Femur (tissue), 1 donor: ENCODE measurements around the gene DGCR2.
"Not testable (repeated sequence)": the region's sequence is repeated elsewhere in the genome, so short reads cannot be mapped to it uniquely, and the experiment has no call there.

Source experiments
- DNase-seq: peaks from one replicate; pipeline ENCODE4 v3.0.0-alpha.2; 2017

The DGCR2 gene

DNA sequence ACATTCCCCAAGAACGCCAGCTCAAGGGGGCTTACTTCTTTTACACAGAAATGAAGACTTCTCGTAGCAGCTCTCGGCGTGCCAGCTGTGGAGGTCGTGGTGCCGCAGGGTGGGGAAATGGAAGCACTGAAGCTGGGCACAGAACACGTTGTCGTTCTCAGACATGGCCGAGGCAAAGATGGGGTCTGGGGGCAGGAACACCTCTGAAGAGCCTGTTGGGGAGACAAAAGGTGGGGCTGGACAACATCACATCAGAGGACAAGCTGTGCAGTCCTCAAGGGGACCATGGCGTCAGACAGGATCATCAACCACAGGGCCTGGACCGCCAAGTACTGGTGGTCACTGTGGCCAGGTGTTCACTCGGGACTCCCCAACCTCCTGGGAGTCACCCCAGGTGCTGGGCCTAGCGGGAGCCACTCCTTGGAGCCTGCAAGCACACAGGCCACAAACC, 65.2 kb downstream of the DGCR2 start:
- no peak for DNase-seq

DNA sequence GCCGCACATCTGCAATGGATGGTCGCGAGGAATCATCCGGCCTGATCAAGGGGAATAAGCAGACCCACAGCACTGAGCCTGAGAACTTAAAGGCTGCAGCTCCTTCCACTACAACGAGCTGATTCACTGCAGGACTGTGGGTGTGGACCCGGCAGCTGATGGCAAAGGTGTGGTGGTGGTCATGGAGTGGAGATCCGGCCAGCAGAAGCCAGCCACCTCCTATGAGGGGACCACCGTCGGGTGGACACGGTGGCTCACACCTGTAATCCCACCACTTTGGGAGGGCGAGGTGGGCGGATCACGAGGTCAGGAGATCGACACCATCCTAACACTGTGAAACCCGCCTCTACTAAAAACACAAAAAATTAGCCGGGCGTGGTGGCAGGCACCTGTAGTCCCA, 66.4 kb downstream of the DGCR2 start:
- DNase-seq: no peak

DNA sequence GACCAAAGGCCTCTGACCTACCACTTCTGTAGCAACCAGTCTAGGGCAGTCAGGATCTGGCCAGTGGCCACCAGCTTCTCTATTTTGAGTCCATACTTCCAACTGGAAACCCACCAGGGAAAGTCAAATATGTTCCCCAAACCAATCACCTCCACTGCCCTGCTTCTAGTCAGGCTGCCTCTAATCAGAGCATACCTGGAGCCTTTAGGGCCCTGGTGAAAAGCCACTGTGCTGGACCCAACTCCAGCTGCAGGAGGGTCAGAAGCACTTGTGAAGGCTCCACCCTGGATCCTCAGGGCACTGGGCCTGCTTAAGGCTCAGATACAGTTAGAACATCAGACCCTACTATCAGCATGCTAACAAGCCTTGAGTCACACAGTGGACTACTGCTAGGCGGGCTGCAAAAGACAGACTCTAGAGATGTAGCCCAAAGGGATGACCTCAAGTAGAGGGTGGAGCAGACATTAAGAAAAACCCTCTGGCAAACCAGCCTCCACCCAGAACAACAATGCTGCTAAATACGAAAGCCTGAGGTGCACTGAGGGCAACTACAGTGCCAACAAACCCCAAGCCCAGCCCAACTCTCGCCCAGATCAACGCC, 69.2 kb downstream of the DGCR2 start:
- DNase-seq: no peak

DNA sequence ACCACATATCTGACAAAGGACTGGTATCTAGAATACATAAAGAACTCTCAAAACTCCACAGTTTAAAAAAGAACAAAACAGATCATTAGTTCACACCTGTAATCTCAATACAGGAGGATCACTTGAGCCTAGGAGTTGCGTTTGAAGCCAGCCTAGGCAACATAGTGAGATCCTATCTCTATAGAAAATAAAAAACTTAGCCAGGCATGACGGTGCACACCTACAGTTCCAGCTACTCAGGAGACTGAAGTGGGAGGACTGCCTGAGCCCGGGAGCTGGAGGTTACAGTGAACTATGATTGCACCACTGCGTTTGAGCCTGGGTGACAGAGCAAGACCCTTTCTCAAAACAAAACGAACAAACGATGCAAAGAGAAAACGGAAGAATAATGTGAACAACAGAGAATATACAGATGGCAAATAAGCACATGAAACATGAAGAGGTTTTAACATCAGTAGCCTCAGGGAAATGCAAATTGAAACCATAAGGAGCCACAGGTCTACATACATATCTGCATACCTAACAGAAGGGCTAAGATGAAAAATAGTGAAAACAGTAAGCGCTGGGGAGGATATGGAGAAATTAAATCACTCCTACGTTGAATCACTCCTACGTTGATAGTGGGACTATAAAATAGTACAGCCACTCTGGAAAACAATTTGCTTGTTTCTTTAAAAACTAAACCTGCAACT, 70.7 kb downstream of the DGCR2 start:
- DNase-seq: no peak

DNA sequence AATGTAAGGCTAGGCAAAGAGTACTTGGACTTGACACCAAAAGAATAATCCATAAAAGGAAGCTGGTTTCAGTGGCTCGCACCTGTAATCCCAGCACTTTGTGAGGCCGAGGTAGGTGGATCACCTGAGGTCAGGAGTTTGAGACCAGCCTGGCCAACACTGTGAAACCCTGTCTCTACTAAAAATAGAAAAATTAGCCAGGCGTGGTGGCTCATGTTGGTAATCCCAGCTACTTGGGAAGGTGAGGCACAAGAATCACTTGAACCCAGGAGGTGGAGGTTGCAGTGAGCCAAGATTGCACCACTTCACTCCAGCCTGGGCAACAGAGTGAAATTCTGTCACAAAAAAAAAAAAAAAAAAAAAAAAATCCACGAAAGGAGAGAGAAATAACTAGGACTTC, 71.4 kb downstream of the DGCR2 start:
- not testable (repeated sequence) for DNase-seq

DNA sequence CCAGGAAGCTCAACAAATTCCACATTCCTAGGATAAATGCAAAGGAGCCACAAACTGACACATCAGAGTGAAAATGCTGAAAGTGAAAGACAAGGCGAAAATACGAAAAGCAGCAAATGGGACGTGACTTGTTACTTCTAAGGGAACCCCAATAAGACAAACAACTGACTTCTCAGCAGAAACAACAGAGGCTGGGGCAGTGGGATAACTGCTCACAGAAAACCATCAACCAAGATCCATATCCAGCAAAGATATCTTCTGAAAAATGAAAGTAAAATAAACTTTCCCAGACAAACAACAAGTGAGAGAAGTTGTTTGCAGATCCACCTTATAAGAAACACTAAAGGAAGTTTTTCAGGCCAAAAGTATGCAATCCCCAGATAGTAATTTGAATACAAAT, 72.1 kb downstream of the DGCR2 start:
- DNase-seq: no peak

DNA sequence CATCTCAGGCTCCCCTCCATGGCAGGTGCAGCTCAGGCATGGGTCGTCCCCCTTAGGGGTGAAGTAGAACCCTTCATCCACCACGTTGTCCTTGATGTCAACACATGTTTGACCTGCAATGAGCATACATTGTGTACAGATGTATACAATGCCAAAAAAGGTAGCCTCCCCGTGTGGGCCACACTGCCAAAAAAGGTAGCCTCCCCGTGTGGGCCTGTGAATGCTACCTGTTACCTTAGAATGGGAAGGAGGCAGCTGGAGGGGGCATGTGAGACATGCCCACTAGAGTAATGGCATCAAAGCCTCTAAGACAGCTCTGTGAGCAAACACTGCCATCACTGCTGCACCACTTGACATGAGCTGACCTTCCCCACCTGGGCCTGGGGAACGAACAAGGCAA, 73.7 kb downstream of the DGCR2 start:
- no peak for DNase-seq

DNA sequence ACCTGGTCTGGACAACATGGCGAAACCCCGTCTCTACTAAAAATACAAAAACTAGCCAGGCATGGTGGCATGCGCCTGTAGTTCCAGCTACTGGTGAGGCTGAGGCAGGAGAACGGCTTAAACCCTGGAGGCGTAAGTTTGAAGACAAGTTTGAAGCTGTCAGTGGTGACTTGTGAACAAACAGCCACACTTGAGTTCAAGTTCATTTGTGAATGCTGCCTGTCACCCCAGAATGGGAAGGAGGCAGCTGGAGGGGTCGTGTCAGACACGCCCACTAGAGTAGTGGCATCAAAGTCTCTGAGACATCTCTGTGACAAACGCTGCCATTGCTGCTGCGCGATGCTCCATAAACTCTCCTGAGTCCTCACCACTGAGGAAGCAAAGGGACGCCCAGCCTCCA, 74.2 kb downstream of the DGCR2 start:
- DNase-seq: no peak

DNA sequence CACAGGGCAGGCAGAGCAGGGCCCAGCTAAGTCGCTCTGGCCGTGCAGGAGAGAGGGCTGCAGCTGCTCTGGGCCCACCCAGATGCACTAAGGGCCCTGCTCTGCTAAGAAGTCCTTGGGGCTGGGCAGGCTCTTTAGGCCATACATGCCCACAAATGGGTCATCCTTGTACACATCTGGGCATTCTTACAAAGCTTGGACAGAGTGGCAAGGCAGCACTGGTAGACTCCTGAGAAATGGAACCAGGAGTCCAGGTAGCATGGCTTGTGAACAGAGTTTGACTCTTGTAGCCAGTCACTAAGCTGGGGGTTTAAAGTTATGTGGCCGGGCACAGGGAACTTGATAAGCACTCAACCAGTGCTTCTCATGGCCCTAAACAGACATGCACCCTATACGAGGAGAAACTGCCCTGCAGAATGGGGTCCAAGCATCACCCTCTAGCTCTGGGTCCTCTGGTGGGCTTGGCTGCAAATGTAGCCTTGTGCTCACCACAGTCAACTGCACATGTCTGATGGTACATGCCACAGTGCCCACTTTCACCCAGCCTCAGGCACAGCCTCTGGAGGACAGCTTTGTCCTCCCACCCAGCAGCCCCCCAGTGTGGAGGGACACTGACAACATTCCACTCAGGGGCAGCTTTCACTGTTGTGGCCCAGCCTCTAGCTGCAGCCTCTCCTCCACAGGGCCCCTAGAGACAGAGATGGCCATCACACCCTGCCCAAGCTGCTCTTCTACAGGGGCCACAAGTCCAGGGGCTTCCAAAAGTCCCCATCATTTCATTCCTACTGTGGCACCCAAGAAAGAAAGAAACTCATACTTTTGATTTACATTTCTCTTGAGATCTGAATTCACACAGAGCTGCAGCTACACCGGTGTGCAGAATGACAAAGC, 75.2 kb downstream of the DGCR2 start:
- DNase-seq: no peak

DNA sequence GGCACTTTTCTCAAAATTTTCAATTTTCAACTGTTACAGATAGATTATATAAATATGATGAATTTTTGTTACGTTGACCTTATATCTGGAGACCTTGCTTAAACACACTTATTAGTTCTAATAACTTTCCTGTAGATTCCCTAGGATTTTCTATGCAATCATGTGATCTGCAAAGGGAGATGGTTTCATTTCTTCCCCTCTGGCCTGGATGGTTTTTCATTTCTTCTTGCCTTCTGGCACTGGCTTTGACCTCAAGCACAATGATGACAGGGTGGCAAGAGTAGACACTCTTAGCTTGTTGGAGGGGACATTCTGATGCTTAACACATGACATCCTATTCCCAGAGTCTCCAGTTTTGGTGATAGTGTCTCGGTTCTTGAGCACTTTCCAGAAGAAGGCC, 75.9 kb downstream of the DGCR2 start:
- DNase-seq: no peak

DNA sequence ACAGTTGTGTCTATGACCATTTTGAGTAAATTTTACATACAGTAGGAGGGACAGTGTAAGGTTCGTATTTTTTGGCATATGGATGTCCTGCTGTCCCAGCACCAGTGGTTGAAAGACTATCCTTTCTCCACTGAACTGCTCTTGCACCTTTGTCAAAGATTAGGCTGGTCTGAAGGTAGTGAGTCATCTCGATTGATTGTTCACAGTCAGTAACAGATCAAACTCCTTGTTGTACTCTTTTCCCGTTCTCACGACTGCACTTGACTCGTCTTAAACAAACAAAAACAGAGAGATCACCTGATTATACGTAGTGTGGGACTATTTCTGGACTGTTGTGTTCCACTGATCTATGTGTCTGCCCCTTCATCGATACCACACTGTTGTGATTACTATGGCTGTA, 77.1 kb downstream of the DGCR2 start:
- DNase-seq: no peak

DNA sequence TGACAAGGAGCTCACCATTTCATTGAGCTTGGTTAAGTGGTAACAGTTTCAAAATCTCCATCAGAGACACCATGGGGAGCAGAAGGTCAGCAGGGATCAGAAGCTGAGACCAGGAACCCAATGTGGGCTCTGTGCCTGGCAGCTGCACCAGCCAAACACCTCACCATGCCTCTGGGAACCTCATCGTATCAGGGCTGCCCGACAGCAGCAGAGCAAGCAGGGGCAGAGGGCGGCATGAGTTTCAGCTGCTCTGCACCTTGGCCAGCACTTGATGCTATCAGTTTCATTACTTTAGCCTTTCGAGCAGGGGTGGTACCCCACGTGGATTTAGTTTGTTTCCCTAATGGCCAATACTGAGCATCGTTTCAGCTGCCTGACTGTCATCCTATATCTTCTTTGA, 77.8 kb downstream of the DGCR2 start:
- DNase-seq: no peak

DNA sequence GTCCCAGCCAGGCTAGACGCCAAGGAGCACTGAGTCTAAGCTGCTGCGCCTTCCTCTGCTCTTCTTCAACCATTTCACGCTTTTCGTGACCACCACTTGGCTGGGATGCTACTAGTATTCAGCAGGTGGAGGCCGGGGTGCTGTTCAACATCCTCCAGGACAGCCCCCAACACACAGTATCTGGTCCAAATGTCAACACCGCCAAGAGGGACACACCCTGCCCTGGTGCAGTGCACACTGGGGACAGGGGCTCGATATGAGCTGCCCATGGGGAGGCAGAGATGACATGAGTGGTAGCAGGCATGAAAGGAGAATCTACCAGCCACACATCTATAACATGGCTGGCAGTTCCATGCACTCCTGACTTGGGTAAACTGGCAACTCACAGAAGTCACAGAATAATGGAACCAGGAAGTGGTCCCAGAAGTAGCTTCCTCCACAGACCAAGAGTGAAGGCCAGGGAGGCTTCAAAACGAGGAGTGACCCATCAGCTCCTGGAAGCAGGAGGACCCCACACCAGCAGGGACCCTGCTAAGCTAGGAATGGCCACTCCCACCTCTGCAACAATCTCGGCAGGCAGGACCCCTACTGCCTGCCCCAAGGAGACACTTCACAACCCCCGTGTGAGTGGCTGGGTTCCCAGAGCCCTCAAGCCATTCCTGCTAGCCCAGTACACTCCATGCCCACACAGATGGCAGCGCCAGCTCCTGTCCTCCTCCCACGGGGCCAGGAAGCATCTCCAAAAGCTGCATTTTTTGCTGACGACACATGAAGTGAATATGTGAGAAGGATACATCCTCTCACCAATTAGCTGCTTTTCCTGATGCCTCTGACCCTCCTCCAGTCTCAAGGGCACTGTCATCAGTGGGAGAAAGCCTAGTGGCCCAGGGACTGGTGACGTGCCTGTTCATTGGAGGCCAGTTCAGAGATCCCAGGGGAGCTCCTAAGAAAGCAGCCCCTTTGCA, 78.8 kb downstream of the DGCR2 start:
- no peak for DNase-seq

DNA sequence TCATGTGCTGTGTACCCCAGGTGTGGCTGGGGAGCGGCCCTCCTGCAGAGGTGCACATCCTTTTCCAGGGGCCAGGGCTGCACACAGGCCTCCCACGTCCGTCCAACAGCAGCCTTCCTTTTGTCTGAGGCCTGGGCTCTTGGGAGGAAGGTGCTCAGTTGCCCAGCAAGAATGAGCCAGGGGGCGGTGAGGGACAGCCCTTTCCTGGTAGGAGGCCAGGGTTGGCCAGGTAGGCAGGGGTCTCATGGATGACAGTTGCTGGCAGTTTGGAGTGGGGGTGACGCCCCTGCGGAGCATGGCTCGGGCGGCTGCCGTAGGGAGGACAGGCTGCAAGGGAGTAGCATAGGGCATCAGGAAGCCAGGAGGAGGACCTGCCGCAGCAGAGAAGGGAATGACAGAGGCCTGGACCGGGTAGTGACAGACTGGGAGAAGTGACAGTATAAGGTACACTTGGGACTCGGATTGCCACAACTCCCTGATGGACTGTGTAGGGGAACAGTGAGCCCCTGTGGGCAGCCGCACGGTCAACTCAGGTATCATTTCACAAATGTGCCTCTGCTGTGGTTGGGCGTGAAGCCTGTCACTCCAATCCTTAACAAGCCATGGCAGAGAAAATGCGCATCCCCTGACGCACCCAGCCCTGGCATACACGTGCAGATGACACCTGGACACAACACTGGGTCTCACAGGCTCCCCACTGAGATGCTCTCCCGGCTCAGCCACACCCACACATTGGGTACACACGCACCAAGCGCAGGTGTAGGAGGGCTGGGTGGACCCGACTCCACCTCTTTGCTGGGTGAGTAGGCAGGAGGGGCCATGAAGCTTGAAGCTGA, 79.7 kb downstream of the DGCR2 start:
- DNase-seq: no peak

DNA sequence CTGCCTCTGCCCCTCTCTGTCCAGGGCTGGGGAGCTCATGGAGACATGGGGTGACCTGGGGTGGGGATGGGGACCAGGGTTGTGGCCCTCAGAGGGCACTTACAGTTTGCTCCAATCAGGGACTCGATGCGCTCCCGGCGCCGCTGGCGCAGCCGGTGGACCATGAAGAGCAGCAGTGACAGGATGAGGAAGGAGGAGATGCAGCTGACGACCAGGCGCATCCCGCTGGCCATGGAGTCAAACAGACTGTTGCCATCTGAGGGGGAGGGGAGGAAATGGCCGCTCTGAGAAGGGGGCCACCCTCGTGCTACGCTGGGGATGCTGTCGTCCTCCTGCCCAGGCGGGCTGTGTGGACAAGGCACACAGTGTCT, 80.5 kb downstream of the DGCR2 start:
- no peak for DNase-seq

DNA sequence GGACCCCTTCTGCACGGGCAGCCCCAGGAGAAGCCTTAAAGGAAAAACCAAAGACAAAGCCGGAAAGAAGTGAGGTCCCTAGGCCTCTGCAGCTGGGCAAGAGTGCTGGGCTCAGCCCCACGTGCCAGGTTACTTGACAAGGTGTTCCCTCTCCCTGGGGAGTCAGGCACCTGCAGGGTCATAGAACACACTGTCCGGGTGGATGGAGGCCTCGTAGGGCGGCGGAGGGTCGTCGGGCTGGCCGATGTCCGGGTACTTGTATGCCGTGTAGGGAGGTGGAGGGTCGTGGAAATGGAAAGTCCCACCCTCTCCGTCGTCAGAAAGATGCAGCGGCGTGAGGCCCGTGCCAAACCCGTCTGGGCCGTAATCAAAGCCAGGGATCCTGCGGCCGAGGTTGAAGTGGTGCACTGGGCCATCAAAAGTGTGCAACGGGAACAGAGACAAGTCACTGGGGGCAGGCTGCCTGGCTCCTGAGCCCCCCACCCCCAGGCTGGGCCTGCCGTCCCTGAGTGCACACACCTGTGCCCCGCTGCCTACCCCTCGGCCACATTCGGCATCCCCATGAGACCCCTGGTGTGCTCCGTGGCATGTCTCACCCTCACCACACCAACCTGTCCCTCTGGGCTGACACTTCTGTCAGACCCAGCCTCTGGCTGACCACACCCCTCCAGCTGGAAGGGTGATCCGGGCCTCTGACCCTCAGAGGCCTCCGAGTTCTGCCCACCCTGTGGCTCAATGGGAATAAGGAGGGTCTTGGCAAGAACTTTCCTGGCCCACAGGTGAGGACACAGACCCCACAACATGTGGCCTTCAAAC, 81.1 kb downstream of the DGCR2 start:
- no peak for DNase-seq

DNA sequence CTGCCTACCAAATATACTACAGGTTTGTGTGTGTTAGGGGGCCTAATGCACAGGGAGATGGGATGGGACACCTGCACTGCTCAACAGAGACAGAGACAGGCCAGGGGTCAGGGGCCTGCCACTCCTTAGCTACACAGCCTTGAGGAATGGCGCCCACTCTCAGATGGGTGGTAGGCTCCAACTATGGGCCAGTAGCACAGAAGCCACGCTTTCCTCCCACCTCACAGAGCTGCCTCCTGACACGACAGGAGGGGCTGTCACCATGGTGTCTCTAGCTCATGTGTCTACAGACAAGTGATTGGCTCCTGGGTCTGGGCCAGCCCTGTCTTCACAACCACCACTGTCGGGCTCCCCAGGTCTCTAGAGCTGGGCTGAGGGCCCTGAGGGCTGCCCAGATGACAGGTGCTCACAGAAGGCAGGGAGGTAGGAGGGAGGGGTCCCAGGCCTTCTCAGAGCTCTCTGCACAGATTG, 81.8 kb downstream of the DGCR2 start:
- DNase-seq: no peak

DNA sequence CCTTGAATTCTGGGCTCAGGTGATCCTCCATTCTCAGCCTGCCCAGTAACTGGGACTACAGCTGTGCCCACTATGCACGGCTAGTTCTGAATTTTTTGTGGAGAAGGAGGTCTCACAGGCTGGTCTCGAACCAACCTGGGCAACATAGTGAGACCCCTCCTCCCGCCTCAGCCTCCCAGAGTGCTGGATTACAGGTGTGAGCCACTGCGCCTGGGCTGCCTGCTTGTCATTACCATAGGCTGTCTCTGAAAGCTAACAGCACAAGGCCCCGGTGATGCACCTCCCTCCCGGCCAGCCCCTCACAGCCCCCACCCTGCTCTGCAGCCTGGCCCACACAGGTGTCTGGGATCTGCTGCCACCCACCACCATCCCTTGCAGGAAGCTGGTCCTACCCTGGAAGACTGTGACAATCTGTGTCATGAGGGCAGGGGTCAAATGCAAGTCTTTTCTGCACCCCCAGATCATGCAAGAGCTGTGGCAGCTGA, 82.4 kb downstream of the DGCR2 start:
- no peak for DNase-seq

DNA sequence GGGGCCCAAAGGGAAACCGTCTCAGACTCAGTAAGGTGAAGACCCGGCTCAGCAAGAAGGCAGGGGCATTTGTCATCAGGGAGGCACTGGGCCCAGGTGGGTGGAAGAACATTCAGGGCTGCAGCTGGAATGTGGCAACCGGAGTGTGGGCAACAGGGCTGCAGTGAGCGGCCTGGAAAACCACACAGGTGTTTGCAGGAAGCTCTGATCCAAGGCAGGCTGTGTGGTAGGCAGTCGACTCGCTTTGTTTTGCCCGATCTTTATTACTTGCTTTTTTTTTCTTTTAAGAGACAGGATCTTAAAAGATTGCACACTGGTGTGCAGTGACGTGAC, 82.8 kb downstream of the DGCR2 start:
- DNase-seq: no peak

DNA sequence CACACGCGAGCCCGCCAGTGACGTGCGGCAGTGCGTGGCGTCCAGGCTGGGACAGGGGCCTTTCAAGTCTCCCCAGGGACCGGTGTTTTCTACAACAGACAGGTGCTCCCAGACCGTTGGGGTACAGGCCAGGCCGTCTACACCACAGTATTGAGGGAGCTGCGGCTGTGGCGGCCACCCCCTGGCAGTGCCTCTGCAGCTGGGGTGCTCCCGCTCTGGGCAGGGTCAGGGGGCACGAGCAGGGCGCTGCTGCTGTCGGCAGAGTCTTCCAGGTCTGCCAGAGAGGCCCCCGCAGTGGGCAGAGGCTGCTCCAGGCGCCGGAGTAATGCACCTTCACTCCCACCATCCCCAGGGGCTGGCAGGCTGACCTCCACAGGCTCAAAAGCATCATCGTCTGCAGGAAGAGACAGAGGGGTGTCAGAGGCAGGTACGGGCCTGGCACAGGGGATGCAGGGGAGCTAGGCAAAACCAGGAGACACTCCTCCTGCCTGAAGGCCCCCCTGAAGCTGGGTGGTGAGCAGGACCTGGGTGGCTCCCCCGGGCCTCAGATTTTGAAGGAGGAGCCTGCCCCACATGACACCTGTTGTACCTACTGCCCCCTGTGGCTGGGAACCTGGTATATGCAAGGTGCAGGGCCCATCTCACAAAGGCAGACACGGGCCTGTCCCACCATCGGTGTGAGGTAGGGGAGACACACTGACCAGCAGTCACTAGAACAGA, 83.3 kb downstream of the DGCR2 start:
- DNase-seq: no peak
